Testis (tissue), 2 donors: ENCODE measurements around the gene DLL3.

Source experiments
- CTCF ChIP-seq, 3 experiments: fragments of 450-650 bp in 2 of 3; fragments of 200-600 bp in 1 of 3; sonication (generic) in 1 of 3; IDR thresholded peaks; one replicate each; pipeline ENCODE4 v1.5.1; 2016 to 2019; ENCODE audit warnings: antibody characterized with exemption in 3 of 3, mild to moderate bottlenecking in 2 of 3, moderate library complexity in 1 of 3
- POLR2A ChIP-seq: fragments of 450-650 bp; IDR thresholded peaks from one replicate; pipeline ENCODE4 v1.6.1; 2017; ENCODE audit warnings: antibody characterized with exemption, mild to moderate bottlenecking, moderate library complexity

DNA sequence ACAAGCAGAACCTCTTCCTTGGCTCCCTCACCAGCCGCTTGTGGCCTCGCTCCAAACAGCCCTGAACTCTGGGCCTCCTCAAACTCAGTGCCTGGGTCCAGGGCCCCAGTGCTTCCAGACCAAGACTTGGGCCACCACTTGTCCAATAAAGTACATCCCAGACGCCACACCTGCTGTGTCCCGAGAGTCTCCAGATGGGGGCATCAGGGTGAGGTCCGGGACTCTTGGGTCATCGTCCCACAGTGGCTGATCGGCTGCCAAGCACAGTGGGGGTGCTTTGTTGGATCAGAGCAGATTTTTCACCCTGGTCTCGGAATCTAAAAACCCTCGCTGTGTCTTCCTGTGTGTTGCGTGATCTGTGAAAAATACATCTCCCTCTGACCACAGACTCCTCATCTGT, 9.0 kb upstream of the DLL3 start:
- no peak for TF ChIP-seq CTCF (IDR thresholded peaks at IDR 0.05)
- no peak for TF ChIP-seq POLR2A
